Measurements from ENCODE around the gene PPM1K. TPM values are rescaled to one million over a fixed set of nuclear protein-coding genes. Genes with fewer than 3 reads are reported as not detected.

Gene PPM1K
- total RNA-seq, 1 donor from 2014 or later = 10.4 TPM

DNA sequence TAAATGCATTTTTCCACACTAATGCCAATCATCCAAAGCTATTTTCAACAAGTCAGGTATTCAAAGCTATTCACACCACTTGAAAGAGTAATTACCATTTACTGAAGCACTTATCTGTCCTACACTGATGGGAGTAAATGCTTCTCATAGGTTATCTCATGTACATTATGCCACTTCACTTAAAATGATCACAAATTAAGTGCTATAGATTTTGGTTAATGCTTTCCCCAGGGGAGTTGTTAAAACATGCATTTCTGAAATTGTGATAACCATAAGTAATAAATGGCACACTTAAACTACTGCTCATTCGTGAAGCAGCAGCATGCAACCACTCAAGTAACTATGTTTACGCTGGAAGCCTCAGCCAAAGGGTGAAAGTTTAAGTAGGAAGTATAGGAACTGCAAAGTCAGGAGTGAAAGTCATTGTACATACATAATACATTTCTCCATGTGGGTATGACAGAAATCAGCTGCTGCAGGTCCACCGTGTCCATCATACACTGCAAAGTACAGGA lies 6.6 kb downstream of the PPM1K start:
- DNase-seq (ENCODE audit: low spot score) = no peak

DNA sequence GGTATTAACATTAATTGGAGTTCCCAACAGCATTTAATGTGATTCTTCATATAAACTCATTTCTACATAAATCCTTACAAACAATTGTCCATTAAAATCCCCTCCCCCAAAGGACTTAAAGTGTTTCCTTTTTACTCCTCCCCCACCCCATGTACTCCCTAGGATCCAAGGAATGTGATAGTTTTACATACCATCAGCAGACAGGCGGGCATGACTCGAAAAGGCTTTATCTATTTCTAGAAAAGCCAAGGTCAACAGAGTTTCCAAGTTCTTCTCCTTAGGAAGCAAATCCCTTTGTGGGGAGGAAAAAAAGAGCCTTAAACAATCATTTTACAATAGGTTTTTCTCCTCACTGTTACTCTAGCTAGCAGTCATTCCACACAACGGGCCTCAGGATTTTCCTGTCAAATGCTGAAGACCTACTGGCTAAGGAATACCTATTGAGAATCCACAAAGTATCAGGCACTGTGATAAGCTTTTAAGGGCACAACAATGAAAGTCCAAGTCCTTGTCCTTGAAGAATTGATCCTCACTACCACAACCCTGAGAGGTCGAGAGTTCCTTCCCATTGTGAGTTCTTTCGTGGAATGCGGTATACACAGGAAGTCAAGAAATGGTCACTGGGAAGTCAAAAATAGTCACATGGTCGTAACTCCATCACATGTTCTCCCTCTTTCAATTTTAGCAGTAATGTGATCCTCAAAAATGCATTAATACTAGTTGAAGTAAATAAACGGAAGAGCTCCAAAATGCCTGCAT lies 7.2 kb downstream of the PPM1K start:
- DNase-seq (ENCODE audit: low spot score) = no peak

DNA sequence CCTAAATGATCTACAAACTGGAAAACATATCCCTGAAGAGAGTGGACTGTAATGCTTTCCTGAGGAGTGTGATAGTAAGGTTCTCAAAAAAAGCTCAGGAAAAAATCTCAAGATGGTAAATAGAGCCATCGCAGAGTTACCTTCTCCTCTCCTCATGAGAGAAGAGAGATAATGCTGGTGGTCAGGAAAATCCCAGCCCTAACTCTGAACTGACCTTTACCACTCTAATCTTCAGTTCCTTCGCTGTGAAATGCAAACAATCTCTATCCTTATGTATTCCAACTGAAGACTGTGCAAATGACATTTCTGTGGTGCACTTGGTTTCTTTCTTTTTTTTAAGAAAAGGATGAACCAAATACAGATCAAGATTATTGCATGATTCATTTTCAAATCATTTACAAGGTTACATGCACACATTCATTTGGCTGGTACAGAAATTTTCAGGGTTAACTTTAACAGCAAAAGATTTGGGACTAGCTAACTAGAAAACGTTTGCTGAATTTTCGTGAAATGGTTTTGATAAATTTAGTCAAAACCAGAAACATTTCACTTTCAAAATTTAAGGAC lies 8.3 kb downstream of the PPM1K start:
- no peak for DNase-seq (ENCODE audit: low spot score)

DNA sequence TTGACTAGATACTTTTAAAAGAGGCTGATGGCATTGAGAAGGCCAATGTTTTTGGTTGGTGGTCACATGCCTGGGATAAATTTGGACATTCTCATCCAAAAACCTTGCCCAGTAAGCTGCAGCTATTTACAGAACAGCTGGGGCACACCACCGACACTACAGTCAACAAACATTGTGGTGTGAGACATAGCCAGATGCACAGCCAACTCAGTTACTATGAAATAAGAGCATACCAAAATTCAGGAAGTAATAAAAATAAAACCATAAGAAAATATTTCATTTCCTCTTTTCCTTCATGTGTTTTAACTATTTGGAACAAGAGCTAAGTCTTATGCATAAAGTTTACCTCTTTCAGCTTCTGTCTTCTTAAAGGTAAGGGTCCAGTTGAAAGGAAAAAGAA lies 8.8 kb downstream of the PPM1K start:
- DNase-seq (ENCODE audit: low spot score) = no peak

DNA sequence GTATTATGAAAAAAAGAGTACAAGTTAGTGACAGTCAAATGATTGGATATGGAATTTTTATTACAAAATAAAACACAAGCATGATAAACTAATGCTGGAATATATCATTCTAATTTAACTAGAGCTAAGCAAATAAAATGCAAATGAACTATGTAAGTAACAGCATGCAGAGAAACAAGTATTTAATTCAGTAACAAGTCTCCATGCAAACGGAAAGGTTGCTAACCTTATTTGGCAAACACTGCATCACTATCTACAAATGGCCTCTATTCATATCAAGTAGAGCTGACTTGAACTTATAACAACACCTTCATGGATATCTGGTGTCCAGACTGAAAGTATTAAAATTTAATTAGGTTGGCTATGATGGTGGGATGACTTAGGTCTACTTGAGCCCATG lies 15.4 kb downstream of the PPM1K start:
- no peak for DNase-seq (ENCODE audit: low spot score)

DNA sequence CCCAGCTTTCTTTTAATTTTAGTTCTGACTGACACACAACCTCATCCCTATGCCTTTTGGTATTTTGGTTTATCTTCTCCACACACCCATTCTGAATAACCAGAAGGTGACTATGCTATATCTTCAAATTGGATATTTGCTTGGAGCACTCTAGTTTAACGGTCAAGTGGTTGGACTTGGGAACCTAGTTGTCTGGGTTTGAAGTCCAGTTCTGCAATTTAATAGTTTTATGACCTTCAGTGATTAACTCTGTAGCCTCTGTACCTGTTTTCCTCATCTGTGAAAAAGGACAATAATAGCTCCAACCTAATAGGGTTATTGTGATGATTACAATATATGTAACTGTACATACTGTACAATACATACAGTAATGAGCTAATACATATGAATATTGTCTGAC lies 20.0 kb downstream of the PPM1K start:
- DNase-seq (ENCODE audit: low spot score) = no peak

DNA sequence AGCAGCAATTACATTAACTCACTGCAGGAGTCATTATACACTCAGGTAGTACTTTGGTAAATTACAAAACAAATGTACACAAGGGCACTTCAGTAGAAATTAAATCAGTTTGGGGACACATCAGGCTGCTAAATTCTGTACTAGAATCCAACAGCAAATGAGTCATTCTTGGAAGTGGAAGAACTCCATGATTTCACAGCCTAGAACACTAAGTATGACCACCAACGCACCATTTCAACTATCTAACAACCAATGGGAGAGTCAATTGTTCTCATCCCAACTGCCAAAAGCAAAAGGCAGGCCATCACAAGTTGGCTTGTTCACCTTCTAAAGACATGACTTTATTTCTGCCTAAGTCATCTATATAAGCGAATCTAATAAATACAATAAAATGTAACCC lies 26.6 kb downstream of the PPM1K start:
- DNase-seq (ENCODE audit: low spot score) = no peak

DNA sequence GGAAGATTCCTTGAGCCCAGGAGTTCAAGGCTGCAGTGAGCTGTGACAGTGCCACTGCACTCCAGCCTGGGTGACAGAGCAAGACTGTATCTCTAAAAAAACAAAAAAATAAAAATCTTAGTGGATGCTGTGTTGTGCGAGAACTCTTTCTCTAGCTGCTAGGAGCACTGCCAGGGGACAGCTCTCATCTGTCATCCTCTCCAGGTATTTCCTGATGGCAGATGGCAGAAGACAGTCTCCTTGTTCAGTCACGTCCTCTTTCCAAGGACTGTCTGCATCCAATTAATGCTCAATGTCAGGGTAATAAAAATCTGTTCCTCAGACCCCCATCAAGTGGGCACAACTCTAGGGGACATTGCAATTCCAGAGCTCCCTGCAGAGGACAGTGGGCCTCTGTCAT lies 29.2 kb downstream of the PPM1K start:
- no peak for DNase-seq (ENCODE audit: low spot score)

DNA sequence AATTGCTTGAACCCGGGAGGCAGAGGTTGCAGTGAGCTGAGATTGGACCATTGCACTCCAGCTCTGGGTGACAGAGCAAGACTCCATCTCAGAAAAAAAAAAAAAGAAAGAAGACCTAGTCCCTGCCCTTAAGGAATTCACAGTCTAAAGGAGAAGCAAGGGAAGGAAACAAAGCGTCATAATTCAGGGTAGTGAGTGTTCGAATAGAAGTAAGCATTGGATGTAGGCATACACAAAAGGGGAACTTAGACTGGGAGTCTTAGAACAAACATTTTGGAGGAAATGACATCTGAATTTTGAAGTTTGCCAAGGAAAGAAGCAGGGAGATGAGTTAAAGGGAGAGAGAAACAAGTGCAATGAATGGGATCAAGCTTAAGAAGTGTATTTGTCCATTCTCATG lies 32.4 kb downstream of the PPM1K start:
- no peak for DNase-seq (ENCODE audit: low spot score)

DNA sequence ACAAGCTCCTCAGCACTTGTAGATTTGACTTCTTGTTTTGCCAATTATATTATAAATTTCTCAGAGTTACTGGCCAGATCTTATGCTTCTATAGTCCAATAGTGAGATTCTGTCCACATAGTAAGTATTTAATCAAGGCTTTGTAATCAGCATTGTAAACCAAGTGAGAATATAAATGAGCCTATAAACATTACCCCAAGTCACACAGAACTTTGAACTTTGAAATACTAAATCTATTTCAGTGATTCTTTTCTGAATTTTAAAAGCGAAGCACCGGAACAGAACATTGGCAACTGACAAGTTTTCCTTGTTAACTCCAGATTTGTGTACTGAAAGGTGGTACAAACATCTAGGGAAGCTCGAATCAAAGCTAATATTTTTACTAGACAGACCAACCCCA lies 37.2 kb downstream of the PPM1K start:
- no peak for DNase-seq (ENCODE audit: low spot score)

DNA sequence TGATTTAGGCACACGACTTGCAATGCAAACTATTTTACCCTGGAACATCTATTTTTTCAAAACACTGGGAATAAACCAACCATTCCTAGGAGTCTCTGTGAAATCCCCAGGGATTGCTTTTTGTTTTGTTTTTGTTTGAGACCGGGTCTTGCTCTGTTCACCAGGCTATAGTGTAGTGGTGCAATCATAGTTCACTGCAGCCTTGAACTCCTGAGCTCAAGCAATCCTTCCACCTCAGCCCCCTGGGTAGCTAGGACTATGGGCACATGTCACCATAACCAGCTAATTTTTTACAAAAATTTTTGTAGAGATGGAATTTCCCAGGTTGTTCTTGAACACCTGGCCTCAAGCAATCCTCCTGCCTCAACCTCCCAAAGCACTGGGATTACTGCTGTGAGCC lies 37.8 kb downstream of the PPM1K start:
- no peak for DNase-seq (ENCODE audit: low spot score)

DNA sequence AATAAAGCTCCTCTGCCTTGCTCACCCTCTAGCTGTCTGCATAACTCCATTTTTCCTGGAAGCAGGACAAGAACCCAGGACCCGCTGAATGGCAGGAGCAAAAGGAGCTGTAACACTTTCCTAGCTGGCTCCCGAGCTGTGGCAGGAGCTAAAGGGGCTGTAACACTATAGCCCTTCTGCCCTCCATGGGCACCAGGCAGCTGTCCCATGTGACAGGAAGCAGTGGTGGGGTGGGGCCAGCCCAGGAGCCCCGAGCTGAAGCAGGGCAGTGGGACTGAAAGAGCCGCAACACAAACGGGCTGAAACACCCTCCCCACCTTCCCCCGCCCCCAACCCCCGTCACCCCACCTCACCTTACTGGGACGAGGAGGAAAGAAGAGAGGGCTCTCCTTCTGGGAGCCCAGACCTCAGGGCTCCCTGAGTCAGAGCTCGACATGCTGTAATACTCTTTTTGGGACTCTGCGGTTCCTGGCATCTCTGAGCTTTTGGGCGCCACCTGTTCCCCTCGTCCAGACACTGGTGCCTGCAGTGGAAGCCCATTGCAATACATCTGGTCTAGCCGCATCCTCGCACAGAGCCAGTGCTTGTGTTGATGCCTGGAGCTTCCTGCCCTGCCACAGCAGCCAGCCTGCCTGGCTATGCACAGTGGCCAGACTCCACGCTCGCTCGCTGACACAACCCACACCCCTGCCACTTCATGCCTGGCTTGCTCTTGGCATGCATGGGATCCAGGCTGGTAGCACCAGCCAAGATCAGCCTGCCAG lies 39.4 kb downstream of the PPM1K start:
- DNase-seq (ENCODE audit: low spot score) = no peak

DNA sequence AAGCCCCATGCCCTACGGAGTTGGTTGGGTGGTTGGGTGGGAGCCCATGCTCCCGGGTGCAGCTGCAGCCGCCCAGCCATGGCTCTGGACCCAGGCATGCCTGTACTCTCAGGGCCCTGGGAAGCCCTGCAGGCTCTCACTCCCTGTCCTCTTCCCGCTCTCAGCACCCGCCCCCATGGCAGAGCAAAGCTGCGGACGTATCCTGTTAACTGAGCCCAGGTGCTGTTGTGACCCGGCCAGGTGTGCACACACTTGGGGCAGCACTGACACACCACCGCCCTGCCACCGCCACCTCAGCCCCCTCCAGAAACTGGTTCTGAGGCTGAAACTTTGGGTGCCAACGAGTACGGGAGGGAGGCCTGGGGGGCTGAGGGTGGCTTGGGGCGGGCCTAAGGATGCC lies 40.3 kb downstream of the PPM1K start:
- no peak for DNase-seq (ENCODE audit: low spot score)

DNA sequence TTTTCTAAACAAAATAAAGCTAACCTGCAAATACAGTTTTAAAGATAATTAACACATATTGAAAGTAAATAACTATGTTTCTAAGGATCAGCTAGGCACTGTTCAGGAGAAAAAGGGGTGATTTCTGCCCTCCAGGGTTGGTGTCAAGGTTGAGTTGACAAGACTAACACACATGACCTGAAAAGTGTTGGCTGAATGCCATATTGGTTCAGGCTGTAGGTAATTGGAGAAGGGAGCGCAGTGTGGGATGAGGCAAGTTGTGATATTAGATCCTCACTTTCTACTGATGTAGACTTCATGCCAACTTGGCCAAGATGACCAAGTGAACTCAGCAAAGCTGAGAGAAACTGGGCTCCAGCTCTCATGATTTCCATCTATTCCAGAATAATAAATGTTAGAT lies 42.2 kb downstream of the PPM1K start:
- DNase-seq (ENCODE audit: low spot score) = no peak

DNA sequence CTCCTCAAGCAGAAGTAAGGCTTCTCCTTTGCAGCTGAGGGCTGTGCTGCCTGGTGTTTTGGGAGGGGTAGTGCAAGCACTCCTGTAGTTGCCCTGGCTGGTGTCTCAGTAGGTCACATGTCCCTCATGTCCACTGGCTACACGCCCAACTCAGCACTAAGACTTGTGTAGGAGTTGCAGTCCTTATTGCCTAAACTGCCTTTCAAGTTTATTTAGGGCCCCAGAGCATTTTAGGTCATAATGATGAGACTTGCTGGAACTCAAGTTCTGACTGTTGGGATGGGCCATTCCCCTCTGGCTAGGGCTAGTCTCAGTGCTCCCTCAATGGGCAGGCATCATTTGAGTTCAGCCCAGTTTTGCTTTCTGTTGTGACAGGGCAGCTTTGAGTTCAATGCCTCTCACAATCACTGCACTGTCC lies 44.1 kb downstream of the PPM1K start:
- DNase-seq (ENCODE audit: low spot score) = no peak

DNA sequence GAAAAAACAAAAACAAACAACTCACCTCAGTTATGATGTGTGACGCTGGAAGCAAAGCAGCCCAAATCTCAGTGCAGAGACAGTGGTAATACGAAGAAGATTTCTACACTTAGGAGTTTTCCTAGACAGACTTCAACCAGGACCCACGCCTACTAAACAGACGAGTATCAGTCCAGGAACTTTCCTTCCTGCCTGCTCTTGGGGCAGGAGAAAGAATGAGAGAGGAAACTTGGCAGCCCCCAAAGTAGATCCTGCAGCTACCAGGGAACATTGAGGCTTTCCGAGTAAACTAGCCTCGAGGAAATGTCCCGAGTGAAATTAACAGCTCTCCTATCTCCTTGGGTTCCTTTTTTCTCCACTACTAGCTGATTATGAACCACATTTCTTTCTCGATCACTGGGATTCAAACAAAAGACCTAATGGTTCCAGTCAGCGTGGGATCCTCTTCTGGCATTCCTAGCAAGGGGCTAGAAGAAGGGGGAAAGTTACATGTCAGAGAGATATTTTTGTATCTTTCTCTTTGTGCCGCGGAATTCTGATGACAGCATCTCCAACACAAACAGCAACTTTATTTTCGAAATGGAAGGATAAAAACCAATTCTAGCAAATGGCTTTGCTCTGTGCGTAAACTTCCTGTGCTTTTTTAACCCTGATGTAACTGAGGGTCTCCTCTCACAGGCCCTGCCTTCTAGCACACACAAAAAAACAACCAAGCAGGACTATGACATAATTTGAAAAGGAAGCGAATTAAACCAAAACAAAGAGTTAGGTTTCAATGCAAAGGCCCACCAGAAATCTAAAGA lies 53.2 kb downstream of the PPM1K start:
- no peak for DNase-seq (ENCODE audit: low spot score)

DNA sequence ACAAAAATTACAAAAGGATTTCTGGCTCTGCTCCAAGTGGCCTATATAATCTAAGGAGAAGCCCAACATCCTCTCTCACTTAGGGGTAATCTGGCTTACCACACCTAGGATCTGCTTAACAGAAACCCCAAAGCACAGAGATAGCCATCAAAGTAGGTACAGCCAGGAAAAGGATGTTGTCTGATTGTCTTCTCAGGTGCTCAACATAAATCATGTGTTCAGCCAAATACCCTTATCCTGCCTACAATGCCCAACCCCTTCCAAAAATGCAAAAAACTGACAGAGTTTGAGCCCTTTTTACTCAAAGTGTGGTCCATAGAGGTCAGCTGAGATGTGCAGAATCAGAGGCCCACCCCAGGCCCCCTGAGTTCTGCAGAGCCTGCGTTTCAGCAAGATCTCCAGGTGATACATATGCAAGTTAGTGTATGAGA lies 53.9 kb downstream of the PPM1K start:
- DNase-seq (ENCODE audit: low spot score) = no peak

DNA sequence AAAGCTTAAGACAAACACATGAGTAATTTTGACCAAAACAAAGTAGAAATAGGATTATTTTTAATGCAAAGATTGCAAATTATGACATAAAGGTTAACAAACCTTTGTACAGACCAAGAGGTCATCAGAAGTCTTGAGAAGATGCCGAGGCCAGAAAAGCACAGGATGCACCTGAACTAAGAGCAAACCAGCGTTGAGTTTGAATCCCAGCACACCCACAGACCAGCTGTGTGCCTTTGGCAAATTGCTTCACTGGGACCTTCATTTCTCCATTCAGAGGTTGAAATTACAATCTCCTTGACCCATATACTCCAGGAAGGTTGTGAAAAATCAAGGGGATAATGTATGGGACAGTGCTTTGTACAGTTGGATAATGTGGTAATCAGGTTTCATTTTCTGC lies 56.6 kb downstream of the PPM1K start:
- DNase-seq (ENCODE audit: low spot score) = no peak

DNA sequence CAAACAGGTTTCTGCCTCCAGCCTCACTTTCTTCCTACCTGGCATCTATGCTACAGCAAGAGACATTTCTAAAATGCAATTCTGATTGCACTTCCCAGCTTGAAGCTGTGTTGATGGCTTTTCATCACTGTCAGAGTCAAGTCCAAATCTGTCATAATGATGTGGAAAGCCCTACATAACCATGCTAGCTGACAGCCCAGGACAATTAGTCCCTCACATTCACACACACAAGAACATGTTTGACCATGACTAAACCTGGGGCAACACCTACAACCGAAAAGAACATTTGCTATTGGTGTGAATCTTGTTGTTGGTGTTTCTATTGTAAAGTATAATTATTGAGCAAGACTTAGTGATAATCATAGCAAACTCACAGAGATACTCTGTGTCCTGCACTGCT lies 58.2 kb downstream of the PPM1K start:
- DNase-seq (ENCODE audit: low spot score) = no peak

DNA sequence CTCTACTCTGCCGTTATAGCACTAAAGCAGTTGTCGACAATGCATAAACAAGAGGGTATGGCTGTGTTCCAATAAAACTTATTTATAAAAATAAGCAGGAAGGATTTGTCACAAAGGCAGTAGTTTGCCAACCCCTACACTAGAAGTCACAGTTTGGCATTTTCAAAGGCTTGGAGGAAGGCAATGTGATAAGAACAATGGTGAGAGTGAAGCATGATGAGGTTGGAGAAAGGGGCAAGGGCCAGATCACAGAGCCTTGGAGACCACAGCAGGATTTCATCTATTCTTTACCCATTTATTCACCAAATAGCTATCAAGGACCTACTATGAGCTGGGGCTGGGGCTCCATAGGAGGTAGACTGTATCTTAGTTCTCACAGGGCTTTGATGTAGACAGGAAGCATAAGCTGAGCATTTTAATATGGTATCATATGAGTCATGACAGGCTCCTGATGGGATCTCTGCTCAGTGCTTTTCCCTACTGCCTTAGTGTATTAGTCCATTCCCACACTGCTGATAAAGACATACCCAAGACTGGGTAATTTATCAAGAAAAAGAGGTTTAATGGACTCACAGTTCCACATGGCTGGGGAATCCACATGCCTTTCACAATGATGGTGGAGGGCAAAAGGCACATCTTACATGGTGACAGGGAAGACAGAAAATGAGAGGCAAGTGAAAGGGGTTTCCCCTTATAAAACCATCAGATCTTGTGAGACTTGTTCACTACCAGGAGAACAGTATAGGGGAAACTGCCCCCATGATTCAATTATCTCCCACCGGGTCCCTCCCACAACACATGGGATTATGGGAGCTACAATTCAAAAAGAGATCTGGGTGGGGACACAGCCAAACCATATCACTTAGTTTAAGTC lies 58.9 kb downstream of the PPM1K start:
- DNase-seq (ENCODE audit: low spot score) = no peak

DNA sequence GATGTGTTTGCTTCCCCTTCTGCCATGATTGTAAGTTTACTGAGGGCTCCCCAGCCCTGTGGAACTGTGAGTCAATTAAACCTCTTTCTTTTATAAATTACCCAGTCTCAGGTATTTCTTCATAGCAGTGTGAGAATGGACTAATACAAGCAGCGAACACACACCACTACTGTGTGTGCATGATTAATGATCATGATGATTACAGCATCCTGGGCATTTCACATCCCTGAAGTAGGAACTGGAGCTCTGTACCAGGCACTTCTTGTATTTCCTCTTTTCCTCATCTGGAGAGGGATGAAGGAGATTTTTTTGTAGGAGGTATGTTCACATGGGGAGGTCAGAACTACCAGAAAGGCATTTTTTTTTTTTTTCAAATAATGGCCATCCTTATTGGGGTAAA lies 60.8 kb downstream of the PPM1K start:
- no peak for DNase-seq (ENCODE audit: low spot score)
